ENCODE results near the gene GMCL2.
A peak's percentile ranks its signal among the peaks of the same experiment; 100 is the strongest.

Gene GMCL2

GRCh38 chr5:178234121-178234749 lies 47.1 kb upstream of the GMCL2 start:
- Histone ChIP-seq H3K4me3 (ENCODE audit: low read depth, low read length) (no peak overlapping the region), H3K9me3 (no peaks in the 10 kb centered on the region), H3K4me1 (no peaks in the 10 kb centered on the region), H3K36me3 (peaks cover 16% of the 10 kb centered on the region), H3K27me3 (no peaks in the 10 kb centered on the region)
- no peak for DNase-seq
- TF ChIP-seq, protein P1, sequence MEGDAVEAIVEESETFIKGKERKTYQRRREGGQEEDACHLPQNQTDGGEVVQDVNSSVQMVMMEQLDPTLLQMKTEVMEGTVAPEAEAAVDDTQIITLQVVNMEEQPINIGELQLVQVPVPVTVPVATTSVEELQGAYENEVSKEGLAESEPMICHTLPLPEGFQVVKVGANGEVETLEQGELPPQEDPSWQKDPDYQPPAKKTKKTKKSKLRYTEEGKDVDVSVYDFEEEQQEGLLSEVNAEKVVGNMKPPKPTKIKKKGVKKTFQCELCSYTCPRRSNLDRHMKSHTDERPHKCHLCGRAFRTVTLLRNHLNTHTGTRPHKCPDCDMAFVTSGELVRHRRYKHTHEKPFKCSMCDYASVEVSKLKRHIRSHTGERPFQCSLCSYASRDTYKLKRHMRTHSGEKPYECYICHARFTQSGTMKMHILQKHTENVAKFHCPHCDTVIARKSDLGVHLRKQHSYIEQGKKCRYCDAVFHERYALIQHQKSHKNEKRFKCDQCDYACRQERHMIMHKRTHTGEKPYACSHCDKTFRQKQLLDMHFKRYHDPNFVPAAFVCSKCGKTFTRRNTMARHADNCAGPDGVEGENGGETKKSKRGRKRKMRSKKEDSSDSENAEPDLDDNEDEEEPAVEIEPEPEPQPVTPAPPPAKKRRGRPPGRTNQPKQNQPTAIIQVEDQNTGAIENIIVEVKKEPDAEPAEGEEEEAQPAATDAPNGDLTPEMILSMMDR (IDR thresholded peaks at IDR 0.05; ENCODE audit: low read depth, low read length) = no peak

- no peak for DNase-seq
- Histone ChIP-seq H3K9me3 (no peaks in the 10 kb centered on the region), H3K4me1 (no peaks in the 10 kb centered on the region), H3K36me3 (peaks cover 25% of the 10 kb centered on the region), H3K27me3 (no peaks in the 10 kb centered on the region), H3K4me3 (ENCODE audit: low read depth, low read length) (peak overlapping the region; percentile 93)
- TF ChIP-seq, protein P1 (IDR thresholded peaks at IDR 0.05; ENCODE audit: low read depth, low read length) = no peak
Observed at GRCh38 chr5:178232920-178233429, 45.8 kb upstream of the GMCL2 start.

GRCh38 chr5:178232124-178232919 lies 45.2 kb upstream of the GMCL2 start, which contains the start of gene PHYKPL:
Gene PHYKPL, minus strand, starts transcription at chr5:178232802. Its CDS starts 252 bp downstream, at chr5:178232550.
- Histone ChIP-seq H3K9me3 (no peaks in the 10 kb centered on the region), H3K4me3 (ENCODE audit: low read depth, low read length) (peak within 1 kb of the TSS; percentile 93), H3K27me3 (no peaks in the 10 kb centered on the region), H3K4me1 (no peaks in the 10 kb centered on the region), H3K36me3 (peaks cover 29% of the 10 kb centered on the region)
- TF ChIP-seq, protein P1 (IDR thresholded peaks at IDR 0.05; ENCODE audit: low read depth, low read length) = no peak
- peak; percentile 72 for DNase-seq

DNA sequence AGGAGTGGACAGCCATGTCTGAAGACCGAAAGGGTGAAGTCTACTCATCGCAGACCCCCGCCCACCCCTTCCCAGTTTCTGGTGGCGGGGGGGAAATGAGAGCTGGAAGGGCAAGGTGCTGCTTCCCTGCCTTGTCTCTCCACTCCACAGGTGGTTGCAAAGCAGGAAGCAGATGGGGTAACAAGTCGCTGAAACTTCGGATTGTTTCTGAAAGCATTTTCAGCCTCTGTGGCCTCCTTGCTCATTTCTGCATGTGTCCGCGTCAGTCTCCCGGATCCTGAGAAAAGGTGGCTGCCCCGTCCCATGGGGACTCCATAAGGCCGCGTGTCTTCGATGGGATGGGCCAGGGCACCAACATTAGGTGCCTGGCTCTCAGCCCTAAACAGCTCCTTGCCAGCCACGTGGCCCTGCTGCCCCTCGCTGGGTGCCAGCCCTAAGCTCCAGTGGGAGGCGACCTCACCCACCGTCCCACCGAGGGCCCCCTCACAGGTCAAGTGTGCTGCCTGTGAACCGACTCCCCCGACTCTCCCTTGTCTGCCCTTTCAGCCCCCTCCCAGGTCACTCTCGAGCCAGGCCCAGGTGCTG lies 44.5 kb upstream of the GMCL2 start:
- Histone ChIP-seq H3K4me1 (no peaks in the 10 kb centered on the region), H3K9me3 (no peaks in the 10 kb centered on the region), H3K27me3 (no peaks in the 10 kb centered on the region), H3K4me3 (ENCODE audit: low read depth, low read length) (peak overlapping the region; percentile 93), H3K36me3 (peaks cover 29% of the 10 kb centered on the region)
- DNase-seq = no peak
- TF ChIP-seq, protein P1 (IDR thresholded peaks at IDR 0.05; ENCODE audit: low read depth, low read length) = no peak

- Histone ChIP-seq H3K4me3 (ENCODE audit: low read depth, low read length) (peak overlapping the region; percentile 93), H3K27me3 (no peaks in the 10 kb centered on the region), H3K36me3 (peaks cover 29% of the 10 kb centered on the region), H3K4me1 (no peaks in the 10 kb centered on the region), H3K9me3 (no peaks in the 10 kb centered on the region)
- TF ChIP-seq, protein P1 (IDR thresholded peaks at IDR 0.05; ENCODE audit: low read depth, low read length) = no peak
- DNase-seq = no peak
Observed at GRCh38 chr5:178230879-178231538, 43.8 kb upstream of the GMCL2 start.
